SK-N-MC (cell line): ENCODE measurements around the gene PIGR.

Experiments used
- DNase-seq: peaks from one replicate; pipeline ENCODE4 v3.0.0-alpha.2; 2011; ENCODE audit warnings: low read depth, low spot score
- H3K27ac ChIP-seq: fragments of 200-600 bp; sonication (generic); 2 replicates; pipeline ENCODE4 v1.5.1; 2016; ENCODE audit warnings: mixed run types
- H3K36me3 ChIP-seq: fragments of 200-600 bp; sonication (generic); 2 replicates; pipeline ENCODE4 v1.6.1; 2017; ENCODE audit warnings: antibody characterized with exemption, low read length, mixed read lengths; ENCODE audit not compliant: insufficient read depth
- H3K4me3 ChIP-seq: fragments of 200-600 bp; sonication (generic); 2 replicates; pipeline ENCODE4 v1.5.1; 2016
- H3K9ac ChIP-seq: fragments of 200-600 bp; sonication (generic); 2 replicates; pipeline ENCODE4 v1.8.0; 2017; ENCODE audit warnings: mixed run types, mixed read lengths; ENCODE audit not compliant: insufficient read length
- H3K9me3 ChIP-seq: fragments of 200-600 bp; sonication (generic); 2 replicates; pipeline ENCODE4 v1.6.1; 2017; ENCODE audit warnings: low read depth, mild to moderate bottlenecking, antibody characterized with exemption, low read length, moderate library complexity, mixed read lengths
- EZH2 ChIP-seq: fragments of 200-600 bp; sonication (generic); IDR thresholded peaks from one replicate; pipeline ENCODE4 v1.6.1; 2017; ENCODE audit warnings: antibody characterized with exemption
- FOXP2 ChIP-seq: optimal IDR thresholded peaks from 2 replicates; pipeline ENCODE3; 2011; ENCODE audit warnings: mild to moderate bottlenecking, moderate library complexity; ENCODE audit not compliant: insufficient read depth; ENCODE audit errors: extremely low read length, control extremely low read depth
- POLR2AphosphoS5 ChIP-seq: IDR thresholded peaks from 2 replicates; pipeline ENCODE4 v1.6.1; 2012; ENCODE audit warnings: mild to moderate bottlenecking, low read depth, low read length, borderline replicate concordance

Gene PIGR

GRCh38 chr1:206941766-206942418, 4.4 kb downstream of the PIGR start:
- Histone ChIP-seq H3K27ac (no peak overlapping the region), H3K36me3 (no peaks in the 10 kb centered on the region), H3K9me3 (no peaks in the 10 kb centered on the region), H3K9ac (no peak overlapping the region), H3K4me3 (no peak overlapping the region)
- no peak for TF ChIP-seq EZH2
- no peak for TF ChIP-seq FOXP2
- no peak for TF ChIP-seq POLR2AphosphoS5
- DNase-seq: no peak

DNA sequence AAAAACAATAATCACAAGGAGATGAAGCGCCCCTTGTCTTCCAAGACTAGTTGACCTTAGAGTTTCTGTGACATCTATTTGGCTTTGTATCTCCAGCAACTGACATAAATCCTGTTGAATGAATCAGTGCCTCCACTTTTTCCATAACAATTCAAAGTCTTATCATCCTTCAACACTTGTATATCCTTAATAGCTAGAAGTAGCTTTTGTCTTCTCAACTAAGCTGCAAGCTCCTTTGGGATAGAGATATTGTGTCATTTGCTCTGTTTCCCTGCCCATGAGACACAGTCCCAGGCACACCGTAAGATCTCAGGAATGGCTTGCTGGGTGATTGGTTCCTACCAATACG, 5.7 kb downstream of the PIGR start:
- Histone ChIP-seq H3K9ac (no peak overlapping the region), H3K27ac (no peak overlapping the region), H3K36me3 (no peaks in the 10 kb centered on the region), H3K9me3 (no peaks in the 10 kb centered on the region), H3K4me3 (no peak overlapping the region)
- TF ChIP-seq FOXP2 (no peak), POLR2AphosphoS5 (no peak), EZH2 (no peak)
- DNase-seq: no peak

DNA sequence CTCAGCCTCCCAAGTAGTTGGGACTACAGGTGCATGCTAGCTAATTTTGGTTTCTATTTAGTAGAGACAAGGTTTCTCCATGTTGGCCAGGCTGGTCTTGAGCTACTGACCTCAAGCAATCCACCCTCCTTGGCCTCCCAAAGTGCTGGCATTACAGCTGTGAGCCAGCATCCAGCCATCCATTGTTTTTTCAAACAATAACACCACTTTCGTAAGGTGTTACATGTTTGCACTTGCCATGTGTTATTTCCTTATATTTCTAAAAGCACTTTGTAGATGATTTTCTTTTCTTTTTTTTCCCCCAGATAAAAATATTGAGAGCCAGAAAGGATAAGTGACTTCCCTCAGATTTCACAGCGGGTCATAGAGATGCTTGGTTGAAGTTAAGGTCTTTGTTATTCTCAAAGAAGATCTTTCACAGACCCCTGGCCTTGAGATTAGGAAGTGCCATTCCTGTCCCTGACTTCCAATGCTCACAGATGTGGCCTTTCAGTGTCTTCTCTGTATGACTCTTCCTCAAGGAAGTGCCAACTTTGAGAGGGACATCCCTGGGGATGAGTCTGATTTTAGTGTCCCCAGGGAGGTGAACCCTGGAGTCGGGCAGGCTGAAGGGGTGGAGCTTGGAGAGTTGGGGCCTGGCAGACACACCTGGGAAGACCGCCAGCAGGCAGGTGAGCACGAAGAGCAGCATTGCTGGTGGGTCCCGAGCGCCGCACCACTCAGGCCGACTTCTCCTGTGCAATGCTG, 6.3 kb downstream of the PIGR start:
- DNase-seq: no peak
- Histone ChIP-seq H3K36me3 (no peaks in the 10 kb centered on the region), H3K9me3 (no peaks in the 10 kb centered on the region), H3K9ac (no peak overlapping the region), H3K27ac (no peak overlapping the region), H3K4me3 (no peak overlapping the region)
- TF ChIP-seq POLR2AphosphoS5 (no peak), EZH2 (no peak), FOXP2 (no peak)

DNA sequence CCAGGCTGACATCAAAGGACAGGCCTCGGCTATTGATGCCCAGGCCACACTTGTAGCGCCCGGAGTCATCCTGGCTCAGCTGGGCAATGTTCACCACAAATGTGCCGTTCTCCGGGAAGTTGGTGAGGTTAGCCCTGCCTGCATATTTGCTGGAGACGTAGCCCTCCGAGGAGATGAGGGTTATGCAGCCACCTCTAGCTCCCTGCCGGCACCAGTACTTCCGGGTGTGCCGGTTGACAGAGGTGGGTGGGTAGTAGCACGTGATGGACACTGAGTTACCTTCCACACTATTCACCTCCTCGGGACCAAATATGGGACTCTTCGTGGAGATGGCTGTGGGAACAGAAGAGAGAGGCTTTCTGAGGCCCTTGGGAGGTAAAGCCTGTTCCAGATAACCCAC, 7.1 kb downstream of the PIGR start:
- TF ChIP-seq EZH2 (no peak), FOXP2 (no peak), POLR2AphosphoS5 (no peak)
- Histone ChIP-seq H3K4me3 (no peak overlapping the region), H3K27ac (no peak overlapping the region), H3K36me3 (no peaks in the 10 kb centered on the region), H3K9ac (no peak overlapping the region), H3K9me3 (no peaks in the 10 kb centered on the region)
- DNase-seq: no peak

- H3K4me3 ChIP-seq: no peak overlapping the region
- H3K9me3 ChIP-seq: no peaks in the 10 kb centered on the region
- no peak overlapping the region for H3K27ac ChIP-seq
- DNase-seq: no peak
- H3K9ac ChIP-seq: no peak overlapping the region
- no peak for TF ChIP-seq EZH2
- H3K36me3 ChIP-seq: no peaks in the 10 kb centered on the region
These were observed 8.8 kb downstream of the PIGR start for GRCh38 chr1:206937425-206937824.

GRCh38 chr1:206935491-206936067, 10.7 kb downstream of the PIGR start:
- Histone ChIP-seq H3K4me3 (no peak overlapping the region), H3K9ac (no peak overlapping the region), H3K36me3 (no peaks in the 10 kb centered on the region), H3K9me3 (no peaks in the 10 kb centered on the region), H3K27ac (no peak overlapping the region)
- DNase-seq: no peak
- no peak for TF ChIP-seq EZH2
- TF ChIP-seq POLR2AphosphoS5: no peak
- TF ChIP-seq FOXP2: no peak

GRCh38 chr1:206933333-206933945, 12.8 kb downstream of the PIGR start:
- Histone ChIP-seq H3K27ac (no peak overlapping the region), H3K9me3 (no peaks in the 10 kb centered on the region), H3K36me3 (no peaks in the 10 kb centered on the region), H3K9ac (no peak overlapping the region), H3K4me3 (no peak overlapping the region)
- TF ChIP-seq FOXP2 (no peak), EZH2 (no peak), POLR2AphosphoS5 (no peak)
- DNase-seq: no peak

GRCh38 chr1:206932177-206932576, 14.1 kb downstream of the PIGR start:
- no peaks in the 10 kb centered on the region for H3K9me3 ChIP-seq

More at GRCh38 chr1:206932177-206932576, 14.1 kb downstream of the PIGR start:
- no peaks in the 10 kb centered on the region for H3K36me3 ChIP-seq
- H3K27ac ChIP-seq: no peak overlapping the region
- no peak overlapping the region for H3K4me3 ChIP-seq
- no peak overlapping the region for H3K9ac ChIP-seq
- TF ChIP-seq EZH2 (no peak), POLR2AphosphoS5 (no peak), FOXP2 (no peak)
- DNase-seq: no peak
